ENCODE data around the gene POMT2.

The POMT2 gene

DNA sequence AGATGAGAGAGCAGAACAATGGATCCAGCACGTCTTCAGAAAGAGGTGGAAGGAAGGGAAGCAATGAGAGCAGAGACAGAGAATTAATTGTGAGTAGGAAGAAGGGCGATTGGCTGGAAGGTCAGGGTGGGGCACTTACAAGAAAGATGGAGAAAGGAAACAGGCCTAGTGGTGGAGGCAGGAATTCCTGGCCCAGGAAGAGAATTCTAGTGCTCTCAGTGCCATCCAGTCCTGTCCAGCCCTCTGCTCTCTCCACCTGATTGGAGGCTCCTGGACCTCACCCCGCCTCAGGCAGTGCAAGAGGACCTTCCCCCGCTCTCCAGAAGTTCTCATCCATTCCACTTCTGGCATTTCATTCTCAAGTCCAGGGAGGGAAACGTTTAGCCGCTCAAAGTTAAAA lies 92.6 kb downstream of the POMT2 start:
- no peak for DNase-seq

DNA sequence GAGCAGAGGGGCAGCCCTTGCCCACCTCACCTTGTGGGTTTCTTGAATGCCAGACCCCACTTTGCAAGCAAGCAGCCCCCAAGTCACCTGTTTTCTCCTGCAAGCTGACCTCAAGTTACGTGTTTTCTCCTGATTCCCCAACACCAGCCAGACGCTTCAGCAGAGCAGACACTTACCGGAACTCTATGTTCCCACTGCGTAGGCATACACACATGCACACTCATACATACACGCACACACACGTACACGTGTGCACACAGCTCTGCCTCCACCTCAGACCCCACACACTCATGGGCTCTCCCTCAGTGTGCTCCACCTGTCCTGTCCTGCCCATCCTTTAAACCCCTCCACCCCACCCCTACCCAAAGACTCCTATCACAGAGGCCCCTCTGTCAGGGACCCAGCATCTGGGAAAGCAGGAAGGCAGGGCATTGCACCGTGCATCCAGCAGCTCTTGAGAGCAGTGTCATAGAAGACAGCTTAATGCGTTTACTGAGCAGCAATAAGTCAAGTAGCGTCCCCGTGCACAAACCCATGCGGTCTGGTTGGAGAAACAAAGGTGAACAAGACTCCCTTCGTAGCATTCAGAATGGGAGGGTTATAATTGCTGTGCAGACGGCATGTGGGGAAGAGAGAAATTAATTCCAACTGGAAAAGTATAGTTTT lies 94.7 kb downstream of the POMT2 start:
- no peak for DNase-seq

DNA sequence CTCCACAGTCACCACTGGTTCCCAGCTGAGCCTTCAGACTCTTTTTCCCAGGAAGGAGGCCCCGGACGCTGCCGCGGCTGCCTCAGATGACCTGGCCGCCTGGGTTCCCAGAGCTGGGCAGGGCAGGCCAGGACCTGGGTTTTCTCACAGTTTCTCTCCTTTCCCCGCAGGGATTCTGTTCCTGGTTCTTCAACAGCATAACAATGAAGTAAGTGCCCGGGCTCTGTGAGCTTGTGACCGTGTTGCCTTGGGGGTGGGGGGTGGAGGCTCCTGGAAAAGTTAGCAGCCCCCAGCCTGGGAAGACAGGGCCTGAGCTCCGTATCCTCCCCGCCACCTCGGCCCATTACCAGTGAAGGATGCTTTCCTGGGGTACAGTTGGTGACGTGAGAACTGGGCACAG lies 95.4 kb downstream of the POMT2 start:
- DNase-seq, result no peak

Data from SIG-M5 (cell line).